BLaER1 treated with 17β-estradiol and CSF1 and Interleukin-3, amounts not matched to agents 10 nM and 100 nM (cell line): Measurements from ENCODE around the gene GPC5.

Experiments
- H3K27ac ChIP-seq, 11 experiments: shearing (Covaris generic); formaldehyde crosslinking; 2 replicates each; pipeline ENCODE4 v1.8.1; 2022
- H3K27me3 ChIP-seq, 11 experiments: shearing (Covaris generic); formaldehyde crosslinking; 2 replicates each; pipeline ENCODE4 v1.8.1; 2022
- H3K36me3 ChIP-seq, 11 experiments: shearing (Covaris generic); formaldehyde crosslinking; 2 replicates each; pipeline ENCODE4 v1.8.1; 2022
- H3K4me1 ChIP-seq, 10 experiments: shearing (Covaris generic); formaldehyde crosslinking; 2 replicates each; pipeline ENCODE4 v1.8.1; 2022
- H3K4me2 ChIP-seq, 11 experiments: shearing (Covaris generic); formaldehyde crosslinking; 2 replicates each; pipeline ENCODE4 v1.8.1; 2022
- H3K4me3 ChIP-seq, 10 experiments: shearing (Covaris generic); formaldehyde crosslinking; 2 replicates each; pipeline ENCODE4 v1.8.1; 2022
- H3K9ac ChIP-seq, 11 experiments: shearing (Covaris generic); formaldehyde crosslinking; 2 replicates each; pipeline ENCODE4 v1.8.1; 2022
- H3K9me3 ChIP-seq, 11 experiments: shearing (Covaris generic); formaldehyde crosslinking; replicated peaks in 1 of 11; 2 replicates each; pipeline ENCODE4 v1.8.1; 2022
- H4K20me1 ChIP-seq, 11 experiments: shearing (Covaris generic); formaldehyde crosslinking; 2 replicates each; pipeline ENCODE4 v1.8.1; 2022
- Cebpa-rat ChIP-seq, 11 experiments: shearing (Covaris generic); IDR thresholded peaks; 2 replicates each; pipeline ENCODE4 v1.8.1; 2022

GPC5 gene

DNA sequence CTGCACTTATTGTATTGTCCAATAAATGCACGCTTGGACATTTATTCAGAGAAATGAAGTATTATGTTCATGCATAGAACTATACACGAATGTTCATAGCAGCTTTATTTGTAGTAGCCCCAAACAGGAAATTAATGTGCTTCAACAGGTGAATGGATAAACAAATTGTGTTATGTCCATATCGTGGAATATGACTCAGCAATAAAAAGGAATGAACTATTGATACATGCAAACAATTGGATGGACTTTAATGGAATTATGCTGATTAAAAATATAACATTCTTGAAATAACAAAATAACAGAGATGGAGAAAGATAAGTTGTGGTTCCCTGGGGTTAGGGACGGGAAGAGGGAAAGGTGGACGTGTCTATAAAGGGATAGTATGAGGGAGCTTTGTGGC is 65.9 kb downstream of the GPC5 start:
- Histone ChIP-seq H3K4me3 (no peak overlapping the region), H3K9me3 (no peaks in the 10 kb centered on the region), H4K20me1 (no peaks in the 10 kb centered on the region), H3K27ac (no peak overlapping the region), H3K4me1 (no peaks in the 10 kb centered on the region), H3K9ac (no peak overlapping the region), H3K4me2 (no peak overlapping the region), H3K36me3 (no peaks in the 10 kb centered on the region), H3K27me3 (no peaks in the 10 kb centered on the region)
- no peak for TF ChIP-seq Cebpa-rat (IDR thresholded peaks at IDR 0.05)

DNA sequence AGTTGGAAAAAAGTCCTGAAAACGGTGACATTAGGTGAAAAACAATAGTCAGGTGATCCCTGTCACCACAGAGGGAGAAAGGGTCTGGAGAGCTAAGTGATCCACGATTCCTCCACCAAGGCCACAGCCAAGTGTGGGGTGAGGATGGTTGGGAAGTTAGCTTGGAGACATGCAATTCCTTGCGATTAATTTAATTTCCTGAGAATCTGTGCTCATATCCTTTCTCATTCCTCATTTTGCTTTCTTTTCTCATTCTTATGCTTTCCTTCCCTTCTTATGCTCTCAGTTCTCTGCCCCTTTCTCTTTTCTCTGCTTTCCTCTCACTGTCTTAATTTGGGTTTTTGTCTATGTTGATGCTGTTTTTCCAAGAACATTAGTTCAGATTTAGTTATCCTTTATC is 68.8 kb downstream of the GPC5 start:
- Histone ChIP-seq H3K36me3 (no peaks in the 10 kb centered on the region), H3K9ac (no peak overlapping the region), H4K20me1 (no peaks in the 10 kb centered on the region), H3K9me3 (no peaks in the 10 kb centered on the region), H3K4me2 (no peak overlapping the region), H3K27me3 (no peaks in the 10 kb centered on the region), H3K4me1 (peaks cover 0 to 14% (median 0%) of the 10 kb centered on the region in 10 experiments; a peak in 8 of 20 replicates), H3K27ac (no peak overlapping the region), H3K4me3 (no peak overlapping the region)
- TF ChIP-seq Cebpa-rat (IDR thresholded peaks at IDR 0.05): no peak

GRCh38 chr13:91468301-91468700 is 69.9 kb downstream of the GPC5 start:
- H4K20me1 ChIP-seq: no peaks in the 10 kb centered on the region
- H3K9me3 ChIP-seq: no peaks in the 10 kb centered on the region
- no peak overlapping the region for H3K9ac ChIP-seq
- TF ChIP-seq Cebpa-rat (IDR thresholded peaks at IDR 0.05): no peak
- peaks cover 0 to 14% (median 0%) of the 10 kb centered on the region in 10 experiments; a peak in 8 of 20 replicates for H3K4me1 ChIP-seq
- no peak overlapping the region for H3K27ac ChIP-seq
- H3K27me3 ChIP-seq: no peaks in the 10 kb centered on the region
- no peaks in the 10 kb centered on the region for H3K36me3 ChIP-seq
- H3K4me2 ChIP-seq: no peak overlapping the region
- H3K4me3 ChIP-seq: no peak overlapping the region

DNA sequence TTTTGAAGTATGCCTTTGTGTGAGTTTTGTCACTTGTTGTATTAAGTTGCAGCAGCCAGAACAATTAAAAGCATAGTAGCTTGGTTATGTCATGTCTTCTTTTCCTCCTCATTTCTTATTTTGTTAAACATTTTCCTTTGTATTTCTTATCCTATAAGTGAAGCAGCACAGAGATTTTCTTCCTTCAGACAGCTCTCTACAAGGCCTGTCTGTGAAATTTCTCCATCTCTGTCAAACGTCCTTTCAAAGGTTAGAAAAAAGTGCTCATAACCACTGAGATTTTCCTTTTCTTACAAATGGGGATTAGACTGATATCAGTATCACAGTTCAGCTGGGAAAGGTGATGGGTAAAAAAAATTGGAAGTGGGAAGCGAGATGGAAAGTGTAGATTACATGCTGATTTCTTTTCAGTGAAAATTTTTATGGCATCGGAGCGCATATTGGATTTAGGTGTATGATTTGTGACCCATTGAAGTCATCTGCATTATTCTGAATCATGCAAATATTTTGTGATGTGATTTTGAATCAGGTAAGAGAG is 71.7 kb downstream of the GPC5 start:
- H3K4me1 ChIP-seq: peaks cover 0 to 14% (median 0%) of the 10 kb centered on the region in 10 experiments; a peak in 8 of 20 replicates
- no peaks in the 10 kb centered on the region for H3K27me3 ChIP-seq
- H3K9ac ChIP-seq: no peak overlapping the region
- H3K4me2 ChIP-seq: no peak overlapping the region
- H3K9me3 ChIP-seq: no peaks in the 10 kb centered on the region
- no peaks in the 10 kb centered on the region for H3K36me3 ChIP-seq
- H3K4me3 ChIP-seq: no peak overlapping the region
- H3K27ac ChIP-seq: no peak overlapping the region
- H4K20me1 ChIP-seq: no peaks in the 10 kb centered on the region
- no peak for TF ChIP-seq Cebpa-rat (IDR thresholded peaks at IDR 0.05)

- Histone ChIP-seq H3K4me3 (no peak overlapping the region), H4K20me1 (no peaks in the 10 kb centered on the region), H3K27ac (no peak overlapping the region), H3K27me3 (no peaks in the 10 kb centered on the region), H3K36me3 (no peaks in the 10 kb centered on the region), H3K9ac (no peak overlapping the region), H3K4me2 (0 out of 22 replicates have a peak overlapping the region, but pooled peaks of 1 of the 11 experiments have one; percentile 37), H3K9me3 (no peaks in the 10 kb centered on the region), H3K4me1 (peaks cover 0 to 14% (median 0%) of the 10 kb centered on the region in 10 experiments; a peak in 8 of 20 replicates)
- no peak for TF ChIP-seq Cebpa-rat (IDR thresholded peaks at IDR 0.05)
These were observed 72.3 kb downstream of the GPC5 start for GRCh38 chr13:91470681-91471080.

DNA sequence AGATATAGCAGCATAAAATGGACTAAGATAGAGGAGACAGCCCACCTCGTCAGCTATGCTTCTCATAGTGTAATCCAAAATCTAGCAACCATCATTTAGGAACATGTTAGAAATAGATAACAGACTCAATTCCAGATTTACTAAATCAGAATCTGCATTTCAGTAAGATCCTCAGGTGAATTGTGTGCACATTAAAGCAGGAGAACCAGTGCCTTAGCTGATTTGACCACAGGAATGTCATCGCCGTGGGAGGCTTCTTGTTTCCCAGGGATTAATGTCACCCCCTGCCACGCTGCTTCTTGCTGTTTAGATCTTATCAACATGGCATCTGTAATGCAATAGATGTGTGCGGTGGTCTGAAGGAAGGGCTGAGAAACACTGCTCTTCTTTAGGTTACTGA is 84.0 kb downstream of the GPC5 start:
- Histone ChIP-seq H3K36me3 (no peaks in the 10 kb centered on the region), H4K20me1 (no peaks in the 10 kb centered on the region), H3K9ac (no peak overlapping the region), H3K9me3 (no peaks in the 10 kb centered on the region), H3K4me2 (no peak overlapping the region), H3K4me1 (peaks cover 0 to 9% (median 0%) of the 10 kb centered on the region in 10 experiments; a peak in 3 of 20 replicates), H3K27me3 (no peaks in the 10 kb centered on the region), H3K27ac (no peak overlapping the region), H3K4me3 (no peak overlapping the region)
- TF ChIP-seq Cebpa-rat (IDR thresholded peaks at IDR 0.05): no peak

GRCh38 chr13:91491980-91492379 is 93.6 kb downstream of the GPC5 start:
- H3K4me2 ChIP-seq: no peak overlapping the region

GRCh38 chr13:91493442-91493841 is 95.0 kb downstream of the GPC5 start:
- no peaks in the 10 kb centered on the region for H3K36me3 ChIP-seq
- H3K4me1 ChIP-seq: no peaks in the 10 kb centered on the region
- no peaks in the 10 kb centered on the region for H3K9me3 ChIP-seq
- TF ChIP-seq Cebpa-rat (IDR thresholded peaks at IDR 0.05): no peak
- no peak overlapping the region for H3K27ac ChIP-seq
- H3K4me2 ChIP-seq: no peak overlapping the region
- no peak overlapping the region for H3K9ac ChIP-seq
- H4K20me1 ChIP-seq: no peaks in the 10 kb centered on the region
- H3K4me3 ChIP-seq: no peak overlapping the region
- no peaks in the 10 kb centered on the region for H3K27me3 ChIP-seq

More at GRCh38 chr13:91491980-91492379, 93.6 kb downstream of the GPC5 start:
- no peaks in the 10 kb centered on the region for H3K4me1 ChIP-seq
- H3K9me3 ChIP-seq: no peaks in the 10 kb centered on the region
- no peak overlapping the region for H3K4me3 ChIP-seq
- no peak overlapping the region for H3K9ac ChIP-seq
- H4K20me1 ChIP-seq: no peaks in the 10 kb centered on the region
- H3K27me3 ChIP-seq: no peaks in the 10 kb centered on the region
- TF ChIP-seq Cebpa-rat (IDR thresholded peaks at IDR 0.05): no peak
- H3K27ac ChIP-seq: no peak overlapping the region
- no peaks in the 10 kb centered on the region for H3K36me3 ChIP-seq

- Histone ChIP-seq H3K9me3 (peaks cover 0 to 9% (median 0%) of the 10 kb centered on the region in 11 experiments; a peak in 3 of 22 replicates), H3K9ac (no peak overlapping the region), H3K27me3 (no peaks in the 10 kb centered on the region), H3K27ac (no peak overlapping the region), H3K4me2 (no peak overlapping the region), H3K4me1 (no peaks in the 10 kb centered on the region), H4K20me1 (no peaks in the 10 kb centered on the region), H3K4me3 (no peak overlapping the region), H3K36me3 (no peaks in the 10 kb centered on the region)
- no peak for TF ChIP-seq Cebpa-rat (IDR thresholded peaks at IDR 0.05)
These were observed 99.9 kb downstream of the GPC5 start for GRCh38 chr13:91498298-91498697.

- TF ChIP-seq Cebpa-rat (IDR thresholded peaks at IDR 0.05): no peak
- Histone ChIP-seq H3K4me2 (no peak overlapping the region), H3K27me3 (no peaks in the 10 kb centered on the region)
These were observed 105.8 kb downstream of the GPC5 start for GRCh38 chr13:91504216-91504615.

More at GRCh38 chr13:91504216-91504615, 105.8 kb downstream of the GPC5 start:
- no peak overlapping the region for H3K4me3 ChIP-seq
- no peaks in the 10 kb centered on the region for H3K36me3 ChIP-seq
- no peak overlapping the region for H3K27ac ChIP-seq
- peaks cover 0 to 9% (median 0%) of the 10 kb centered on the region in 11 experiments; a peak in 3 of 22 replicates for H3K9me3 ChIP-seq
- no peaks in the 10 kb centered on the region for H3K4me1 ChIP-seq
- no peak overlapping the region for H3K9ac ChIP-seq
- no peaks in the 10 kb centered on the region for H4K20me1 ChIP-seq
